ENCODE data around the gene PON3. TPM values are rescaled to one million over a fixed set of nuclear protein-coding genes. Genes with fewer than 3 reads are reported as not detected.

Gene PON3
- total and polyA plus RNA-seq, 2 of the 13 experiments (the other 11 are each of a cell fraction or from before 2014, with no cell fraction given) = 23.6 to 37.8 TPM

- TF ChIP-seq ZHX2 (IDR thresholded peaks at IDR 0.05; ENCODE audit: low read depth) (no peak), ZHX2 (CRISPR knock-in tag; IDR thresholded peaks at IDR 0.05; ENCODE audit: borderline replicate concordance) (peak; percentile 40; the same call in 1 of the 2 replicates), ARID3A (IDR thresholded peaks at IDR 0.05; ENCODE audit: low read depth, low read length) (no peak), ZBTB10 (CRISPR knock-in tag; IDR thresholded peaks at IDR 0.05; ENCODE audit: borderline replicate concordance) (peak; percentile 33; the same call in 1 of the 2 replicates), POLR2G (IDR thresholded peaks at IDR 0.05; ENCODE audit: low read depth, low read length) (peak; percentile 69), ZNF124 (CRISPR knock-in tag; IDR thresholded peaks at IDR 0.05) (no peak), RCOR2 (CRISPR knock-in tag; IDR thresholded peaks at IDR 0.05) (no peak), ZNF30 (CRISPR knock-in tag; IDR thresholded peaks at IDR 0.05) (no peak), TBL1XR1 (IDR thresholded peaks at IDR 0.05; ENCODE audit: borderline replicate concordance, low read length, partially characterized antibody) (no peak), LRRFIP1 (CRISPR knock-in tag; conservative IDR thresholded peaks at IDR 0.05) (no peak), MLLT10 (CRISPR knock-in tag; IDR thresholded peaks at IDR 0.05) (no peak), GMEB2 (CRISPR knock-in tag; IDR thresholded peaks at IDR 0.05; ENCODE audit: low read depth) (no peak), MYNN (CRISPR knock-in tag; IDR thresholded peaks at IDR 0.05; ENCODE audit: low read depth) (no peak)
Measured at GRCh38 chr7:95396136-95397032, at the start of gene PON3 (continued).

Data from HepG2 (cell line).